Measurements from ENCODE around the gene BCAS3. TPM values are rescaled to one million over a fixed set of nuclear protein-coding genes. Genes with fewer than 3 reads are reported as not detected.

Gene BCAS3
- total RNA-seq, 1 experiment from 2014 or later = 14.4 TPM

- no peak for TF ChIP-seq EZH2 (IDR thresholded peaks at IDR 0.05; ENCODE audit: borderline replicate concordance, low read depth, low read length, poor library complexity, severe bottlenecking)
- Histone ChIP-seq H3K27me3 (replicated peaks; ENCODE audit: insufficient read depth, low read depth, low read length, poor library complexity) (peaks cover 46% of the 10 kb centered on the region), H3K9me3 (ENCODE audit: low read depth, low read length, poor library complexity, severe bottlenecking) (no peaks in the 10 kb centered on the region), H3K4me1 (ENCODE audit: insufficient read depth, low read length, poor library complexity, severe bottlenecking) (peaks cover 16% of the 10 kb centered on the region), H3K36me3 (ENCODE audit: insufficient read depth, low read length, poor library complexity, severe bottlenecking) (no peaks in the 10 kb centered on the region), H3K4me3 (ENCODE audit: low read depth, low read length, poor library complexity, severe bottlenecking) (no peak overlapping the region), H3K27ac (ENCODE audit: low read depth, low read length, poor library complexity, severe bottlenecking) (no peak overlapping the region)
- ChIA-PET POLR2A (ENCODE audit: low non-redundant PET) (no interaction called here), CTCF (no interaction called here)
- DNase-seq (ENCODE audit: low spot score) = no peak
- intact Hi-C loops (cut with micrococcal nuclease; ENCODE audit: unreplicated experiment) = loop anchor here (5.0 kb wide), 1 partner anchor 672 kb away; no protein-coding TSS in a partner anchor
- BruUV-seq (replicated peaks) = no TSS peak
Measured at GRCh38 chr17:61393904-61394629, 716.4 kb downstream of the BCAS3 start.

GRCh38 chr17:61394630-61395408 is 717.2 kb downstream of the BCAS3 start:
- intact Hi-C loops (cut with micrococcal nuclease; ENCODE audit: unreplicated experiment) = loop anchor here (5.0 kb wide), 2 partner anchors 393 to 673 kb away; no protein-coding TSS in a partner anchor
- H3K4me3 ChIP-seq (ENCODE audit: low read depth, low read length, poor library complexity, severe bottlenecking) = no peak overlapping the region
- CTCF ChIA-PET = no interaction called here
- peaks cover 54% of the 10 kb centered on the region for H3K27me3 ChIP-seq (replicated peaks; ENCODE audit: insufficient read depth, low read depth, low read length, poor library complexity)
- no peaks in the 10 kb centered on the region for H3K9me3 ChIP-seq (ENCODE audit: low read depth, low read length, poor library complexity, severe bottlenecking)
- POLR2A ChIA-PET (ENCODE audit: low non-redundant PET) = no interaction called here
- no peak for DNase-seq (ENCODE audit: low spot score)
- no peaks in the 10 kb centered on the region for H3K36me3 ChIP-seq (ENCODE audit: insufficient read depth, low read length, poor library complexity, severe bottlenecking)
- H3K4me1 ChIP-seq (ENCODE audit: insufficient read depth, low read length, poor library complexity, severe bottlenecking) = peaks cover 23% of the 10 kb centered on the region
- no peak overlapping the region for H3K27ac ChIP-seq (ENCODE audit: low read depth, low read length, poor library complexity, severe bottlenecking)
- no peak for TF ChIP-seq EZH2 (IDR thresholded peaks at IDR 0.05; ENCODE audit: borderline replicate concordance, low read depth, low read length, poor library complexity, severe bottlenecking)
- no peak for TF ChIP-seq CTCF (conservative IDR thresholded peaks at IDR 0.05; ENCODE audit: low read depth, low read length)
- BruUV-seq (replicated peaks) = no TSS peak

- no peak for DNase-seq (ENCODE audit: low spot score)
- H3K9me3 ChIP-seq (ENCODE audit: low read depth, low read length, poor library complexity, severe bottlenecking) = no peaks in the 10 kb centered on the region
- peaks cover 55% of the 10 kb centered on the region for H3K27me3 ChIP-seq (replicated peaks; ENCODE audit: insufficient read depth, low read depth, low read length, poor library complexity)
- no peaks in the 10 kb centered on the region for H3K36me3 ChIP-seq (ENCODE audit: insufficient read depth, low read length, poor library complexity, severe bottlenecking)
- H3K27ac ChIP-seq (ENCODE audit: low read depth, low read length, poor library complexity, severe bottlenecking) = no peak overlapping the region
- TF ChIP-seq EZH2 (IDR thresholded peaks at IDR 0.05; ENCODE audit: borderline replicate concordance, low read depth, low read length, poor library complexity, severe bottlenecking) = no peak
- TF ChIP-seq CTCF (conservative IDR thresholded peaks at IDR 0.05; ENCODE audit: low read depth, low read length) = no peak
- peaks cover 23% of the 10 kb centered on the region for H3K4me1 ChIP-seq (ENCODE audit: insufficient read depth, low read length, poor library complexity, severe bottlenecking)
- CTCF ChIA-PET = no interaction called here
- intact Hi-C loops (cut with micrococcal nuclease; ENCODE audit: unreplicated experiment) = loop anchor here (5.0 kb wide), 1 partner anchor 393 kb away; no protein-coding TSS in a partner anchor
- no peak overlapping the region for H3K4me3 ChIP-seq (ENCODE audit: low read depth, low read length, poor library complexity, severe bottlenecking)
- no TSS peak for BruUV-seq (replicated peaks)
- POLR2A ChIA-PET (ENCODE audit: low non-redundant PET) = no interaction called here
Measured at GRCh38 chr17:61395409-61395982, 717.8 kb downstream of the BCAS3 start.

Data from A673 (cell line).